Endothelial cell of umbilical vein (primary cell): Measurements from ENCODE around the gene DDRGK1. TPM values are rescaled to one million over a fixed set of nuclear protein-coding genes. Genes with fewer than 3 reads are reported as not detected.

Source experiments
- BruUV-seq: library from RNA; stranded (reverse); fragments of 400-500 nt; replicated peaks from 2 replicates; lab custom pipeline; 2021; lab: Mats Ljungman, UMichigan
- CTCF ChIA-PET: fragments of 300-600, 350-600 bp; sonication (Branson Sonifier 250); formaldehyde crosslinking; loops from one replicate; lab custom pipeline; 2021; ENCODE audit warnings: antibody characterized with exemption, inconsistent platforms; lab: Charles Lee
- POLR2A ChIA-PET: fragments of 300-600, 350-600 bp; sonication (Branson Sonifier 250); formaldehyde crosslinking; loops from one replicate; lab custom pipeline; 2021; ENCODE audit warnings: antibody characterized with exemption, inconsistent platforms; lab: Charles Lee
- DNase-seq: peaks from one replicate; pipeline ENCODE4 v3.0.0-alpha.2; 2011; ENCODE audit warnings: low read depth, low spot score
- FAIRE-seq: peaks from 2 replicates; lab custom pipeline; 2011; peaks lifted over from hg19 to GRCh38; lab: Jason Lieb, UNC
- H2AFZ ChIP-seq: 2 replicates; pipeline ENCODE4 v1.6.0; 2012; ENCODE audit warnings: low read depth, low read length, control low read depth, inconsistent platforms
- H3K27ac ChIP-seq: 2 replicates; pipeline ENCODE4 v1.5.1; 2011; ENCODE audit warnings: low read depth, mild to moderate bottlenecking, control low read depth, low read length, moderate library complexity; ENCODE audit not compliant: insufficient read depth
- H3K27me3 ChIP-seq, 2 experiments: 2 replicates each; pipeline versions ENCODE4 v1.6.0 to v1.6.1; 2011; ENCODE audit warnings: low read length in 2 of 2, mixed read lengths in 1 of 2; ENCODE audit not compliant: control insufficient read depth in 2 of 2, insufficient read depth in 2 of 2
- H3K36me3 ChIP-seq, 2 experiments: 2 replicates in 1 of 2; 3 replicates in 1 of 2; pipeline ENCODE4 v1.5.1; 2011; ENCODE audit warnings: low read length in 2 of 2, mild to moderate bottlenecking in 1 of 2, moderate library complexity in 1 of 2; ENCODE audit not compliant: control insufficient read depth in 2 of 2, insufficient read depth in 2 of 2; ENCODE audit errors: extremely low read depth in 1 of 2
- H3K4me1 ChIP-seq: 3 replicates; pipeline ENCODE4 v1.5.1; 2011; ENCODE audit warnings: mild to moderate bottlenecking, low read length; ENCODE audit not compliant: control insufficient read depth, insufficient read depth; ENCODE audit errors: extremely low read depth
- H3K4me2 ChIP-seq: 2 replicates; pipeline ENCODE4 v1.6.1; 2011; ENCODE audit warnings: low read length, control low read depth, mixed read lengths; ENCODE audit not compliant: insufficient read depth
- H3K4me3 ChIP-seq, 3 experiments: fragments of 200-600 bp in 1 of 3; sonication (generic), shearing (Covaris generic) in 1 of 3; replicated peaks in 1 of 3; 2 replicates each; pipeline ENCODE4 v1.5.1; 2011 to 2016; ENCODE audit warnings: control low read depth in 3 of 3, low read length in 3 of 3, mild to moderate bottlenecking in 2 of 3, inconsistent platforms in 1 of 3, low read depth in 1 of 3, moderate library complexity in 1 of 3; ENCODE audit not compliant: insufficient read depth in 1 of 3
- H3K79me2 ChIP-seq: 2 replicates; pipeline ENCODE4 v1.6.0; 2012; ENCODE audit warnings: low read length, inconsistent platforms; ENCODE audit not compliant: control insufficient read depth, insufficient read depth
- H3K9ac ChIP-seq: replicated peaks from 2 replicates; pipeline ENCODE3; 2011; ENCODE audit warnings: low read length, control low read depth; ENCODE audit not compliant: insufficient read depth; ENCODE audit errors: extremely low read depth
- H3K9me1 ChIP-seq: replicated peaks from 3 replicates; pipeline ENCODE4 v1.6.0; 2011; ENCODE audit warnings: mild to moderate bottlenecking, low read length; ENCODE audit not compliant: control insufficient read depth, insufficient read depth; ENCODE audit errors: extremely low read depth
- H3K9me3 ChIP-seq: replicated peaks from 2 replicates; pipeline ENCODE4 v1.5.1; 2012; ENCODE audit warnings: low read length, inconsistent platforms; ENCODE audit not compliant: control insufficient read depth, insufficient read depth
- H4K20me1 ChIP-seq: replicated peaks from 2 replicates; pipeline ENCODE3; 2011; ENCODE audit warnings: mild to moderate bottlenecking, low read length; ENCODE audit not compliant: control insufficient read depth, insufficient read depth; ENCODE audit errors: extremely low read depth
- CTCF ChIP-seq, 2 donors: IDR thresholded peaks; 1 replicate in 1 of 2; 2 replicates in 1 of 2; pipeline ENCODE4 v1.5.1; 2011; ENCODE audit warnings: low read length in 2 of 2, mild to moderate bottlenecking in 2 of 2, moderate library complexity in 2 of 2, control low read depth in 1 of 2, inconsistent platforms in 1 of 2, low read depth in 1 of 2; ENCODE audit not compliant: insufficient read depth in 1 of 2; ENCODE audit errors: extremely low read depth in 1 of 2
- EZH2 ChIP-seq: IDR thresholded peaks from 2 replicates; pipeline ENCODE4 v1.6.1; 2012; ENCODE audit warnings: borderline replicate concordance, low read depth, mild to moderate bottlenecking, moderate library complexity, low read length, inconsistent platforms; ENCODE audit not compliant: severe bottlenecking
- FOS ChIP-seq: IDR thresholded peaks from 2 replicates; pipeline ENCODE4 v1.6.1; 2011; ENCODE audit warnings: mild to moderate bottlenecking, low read length, moderate library complexity, borderline replicate concordance; ENCODE audit not compliant: insufficient read depth
- GATA2 ChIP-seq: IDR thresholded peaks from 2 replicates; pipeline ENCODE4 v1.7.0; 2011; ENCODE audit warnings: low read depth, mild to moderate bottlenecking, moderate library complexity, mixed read lengths, low read length; ENCODE audit not compliant: insufficient read length, insufficient read depth
- JUN ChIP-seq: IDR thresholded peaks from 2 replicates; pipeline ENCODE4 v1.6.1; 2011; ENCODE audit warnings: borderline replicate concordance, low read depth; ENCODE audit not compliant: insufficient read length, insufficient read depth
- MAX ChIP-seq: IDR thresholded peaks from 2 replicates; pipeline ENCODE4 v1.6.1; 2011; ENCODE audit not compliant: insufficient read depth, insufficient read length
- MYC ChIP-seq: IDR thresholded peaks from one replicate; pipeline ENCODE4 v1.6.1; 2011; ENCODE audit warnings: mild to moderate bottlenecking, low read depth, low read length
- POLR2A ChIP-seq: IDR thresholded peaks from 2 replicates; pipeline ENCODE4 v1.6.1; 2012; ENCODE audit warnings: low read depth, mild to moderate bottlenecking, control low read depth, low read length
- POLR2AphosphoS5 ChIP-seq: IDR thresholded peaks from 2 replicates; pipeline ENCODE4 v1.6.1; 2012; ENCODE audit warnings: low read depth, mild to moderate bottlenecking, control low read depth, low read length, moderate library complexity; ENCODE audit not compliant: insufficient read depth
- dilution Hi-C: fragments of 300-500 bp; cut with MboI; formaldehyde crosslinking; loops from one replicate; pipeline ENCODE4 v1.15.0; 2019; ENCODE audit warnings: low sequenced_read_pairs; ENCODE audit not compliant: extremely low pct_ligation_motif_present
- intact Hi-C: fragments of 100-400 bp; cut with micrococcal nuclease; formaldehyde crosslinking; loops from one replicate; pipeline ENCODE4 v1.10.0; 2022
- polyA plus RNA-seq, 4 experiments: library from polyadenylated mRNA; depleted of rRNA in 3 of 4; stranded (reverse) in 3 of 4; unstranded in 1 of 4; fragments of >200 nt; gene quantifications; 2 replicates each; pipeline versions ENCODE4 v1.2.1 to v1.2.3, GENCODE V29; 2011 to 2012; ENCODE audit warnings: missing spikeins in 1 of 4
- total RNA-seq: library from RNA; stranded (reverse); gene quantifications from 2 replicates; pipeline ENCODE4 v1.2.3, GENCODE V29; 2021

DDRGK1 gene
- total and polyA plus RNA-seq, 2 donors (not counting 3 experiments of a cell fraction or from before 2014, with no cell fraction given) = 48.5 to 54.0 TPM

- Histone ChIP-seq H3K36me3 (no peaks in the 10 kb centered on the region), H3K4me1 (no peaks in the 10 kb centered on the region), H3K4me2 (no peak overlapping the region), H3K9me1 (no peaks in the 10 kb centered on the region), H3K27me3 (peaks cover 10 to 16% of the 10 kb centered on the region in 2 experiments), H3K9ac (no peak overlapping the region), H3K79me2 (peaks cover 5% of the 10 kb centered on the region), H3K9me3 (no peaks in the 10 kb centered on the region), H3K4me3 (no peak overlapping the region), H4K20me1 (no peaks in the 10 kb centered on the region), H3K27ac (no peak overlapping the region), H2AFZ (no peak overlapping the region)
- TF ChIP-seq POLR2AphosphoS5 = no peak
- no peak for TF ChIP-seq MAX
- TF ChIP-seq CTCF (IDR thresholded peaks at IDR 0.05; ENCODE audit: extremely low read depth in 1 of 2, insufficient read depth in 1 of 2, low read depth in 1 of 2, low read length in 2 of 2) = no peak
- no peak for TF ChIP-seq FOS
- TF ChIP-seq JUN = no peak
- TF ChIP-seq POLR2A = no peak
- TF ChIP-seq MYC = no peak
- no peak for TF ChIP-seq EZH2
- no peak for TF ChIP-seq GATA2
- dilution Hi-C loops = no loop called here
- CTCF ChIA-PET = no interaction called here
- POLR2A ChIA-PET = interaction anchor here (0.6 kb wide), 1 partner anchor 8 kb away, joined by 5 read pairs; no protein-coding TSS in a partner anchor
- BruUV-seq = no TSS peak
- FAIRE-seq (no peak), DNase-seq (no peak)
- intact Hi-C loops = no loop called here
Observed at GRCh38 chr20:3164043-3164762, 40.3 kb downstream of the DDRGK1 start.
